Neural progenitor cell (in vitro differentiated cells): Measurements from ENCODE around the gene AMPH.
"Not testable (repeated sequence)": the region's sequence is repeated elsewhere in the genome, so short reads cannot be mapped to it uniquely, and the experiment has no call there.

ENCODE experiments used
- CTCF ChIP-seq: fragments of 200-600 bp; sonication (generic); IDR thresholded peaks from 2 replicates; pipeline ENCODE4 v1.5.1; 2017; ENCODE audit warnings: antibody characterized with exemption, mild to moderate bottlenecking
- EZH2 ChIP-seq: fragments of 200-600 bp; sonication (generic); IDR thresholded peaks from 2 replicates; pipeline ENCODE4 v1.6.1; 2017; ENCODE audit warnings: antibody characterized with exemption, mild to moderate bottlenecking, moderate library complexity

DNA sequence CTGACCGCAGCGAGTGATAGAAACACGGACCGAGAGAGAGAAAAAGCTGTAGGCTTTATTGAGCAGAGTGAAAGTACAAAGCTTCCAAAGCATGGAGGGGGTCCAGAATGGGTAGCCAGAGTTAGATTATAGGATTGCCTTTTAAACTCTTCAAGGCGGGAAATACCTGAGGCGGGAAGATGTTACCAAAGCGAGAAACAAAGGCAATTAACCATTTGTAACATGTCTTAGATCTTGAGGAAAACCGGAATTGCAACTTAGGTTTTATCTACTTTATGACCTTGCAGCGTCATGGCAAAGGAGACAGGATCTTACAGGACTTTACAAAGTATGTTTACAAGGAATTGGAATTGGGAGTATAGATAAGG, 295.0 kb downstream of the AMPH start:
- TF ChIP-seq CTCF, EZH2: not testable (repeated sequence)
